ENCODE results near the gene PCDHA5. TPM values are rescaled to one million over a fixed set of nuclear protein-coding genes. Genes with fewer than 3 reads are reported as not detected.
A peak's percentile ranks its signal among the peaks of the same experiment; 100 is the strongest.
"Not testable (repeated sequence)": the region's sequence is repeated elsewhere in the genome, so short reads cannot be mapped to it uniquely, and the experiment has no call there.

PCDHA5 gene
- total RNA-seq, 1 donor from 2014 or later: not detected

DNA sequence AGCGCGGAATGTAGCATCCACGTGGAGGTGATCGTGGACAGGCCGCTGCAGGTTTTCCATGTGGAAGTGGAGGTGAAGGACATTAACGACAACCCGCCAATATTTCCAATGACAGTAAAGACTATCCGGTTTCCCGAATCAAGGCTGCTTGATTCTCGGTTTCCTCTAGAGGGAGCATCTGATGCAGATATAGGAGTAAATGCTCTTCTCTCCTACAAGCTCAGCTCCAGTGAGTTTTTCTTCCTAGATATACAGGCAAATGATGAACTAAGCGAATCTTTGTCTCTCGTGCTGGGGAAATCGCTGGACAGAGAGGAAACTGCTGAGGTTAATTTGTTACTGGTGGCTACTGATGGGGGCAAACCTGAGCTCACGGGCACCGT, 26.2 kb upstream of the PCDHA5 start:
- peak overlapping the region; percentile 36 for H3K4me3 ChIP-seq (ENCODE audit: low read depth, low read length)
- TF ChIP-seq, protein P1, sequence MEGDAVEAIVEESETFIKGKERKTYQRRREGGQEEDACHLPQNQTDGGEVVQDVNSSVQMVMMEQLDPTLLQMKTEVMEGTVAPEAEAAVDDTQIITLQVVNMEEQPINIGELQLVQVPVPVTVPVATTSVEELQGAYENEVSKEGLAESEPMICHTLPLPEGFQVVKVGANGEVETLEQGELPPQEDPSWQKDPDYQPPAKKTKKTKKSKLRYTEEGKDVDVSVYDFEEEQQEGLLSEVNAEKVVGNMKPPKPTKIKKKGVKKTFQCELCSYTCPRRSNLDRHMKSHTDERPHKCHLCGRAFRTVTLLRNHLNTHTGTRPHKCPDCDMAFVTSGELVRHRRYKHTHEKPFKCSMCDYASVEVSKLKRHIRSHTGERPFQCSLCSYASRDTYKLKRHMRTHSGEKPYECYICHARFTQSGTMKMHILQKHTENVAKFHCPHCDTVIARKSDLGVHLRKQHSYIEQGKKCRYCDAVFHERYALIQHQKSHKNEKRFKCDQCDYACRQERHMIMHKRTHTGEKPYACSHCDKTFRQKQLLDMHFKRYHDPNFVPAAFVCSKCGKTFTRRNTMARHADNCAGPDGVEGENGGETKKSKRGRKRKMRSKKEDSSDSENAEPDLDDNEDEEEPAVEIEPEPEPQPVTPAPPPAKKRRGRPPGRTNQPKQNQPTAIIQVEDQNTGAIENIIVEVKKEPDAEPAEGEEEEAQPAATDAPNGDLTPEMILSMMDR (conservative IDR thresholded peaks at IDR 0.05; ENCODE audit: low read depth, low read length): peak; percentile 36
- DNase-seq (ENCODE audit: low read depth): no peak

DNA sequence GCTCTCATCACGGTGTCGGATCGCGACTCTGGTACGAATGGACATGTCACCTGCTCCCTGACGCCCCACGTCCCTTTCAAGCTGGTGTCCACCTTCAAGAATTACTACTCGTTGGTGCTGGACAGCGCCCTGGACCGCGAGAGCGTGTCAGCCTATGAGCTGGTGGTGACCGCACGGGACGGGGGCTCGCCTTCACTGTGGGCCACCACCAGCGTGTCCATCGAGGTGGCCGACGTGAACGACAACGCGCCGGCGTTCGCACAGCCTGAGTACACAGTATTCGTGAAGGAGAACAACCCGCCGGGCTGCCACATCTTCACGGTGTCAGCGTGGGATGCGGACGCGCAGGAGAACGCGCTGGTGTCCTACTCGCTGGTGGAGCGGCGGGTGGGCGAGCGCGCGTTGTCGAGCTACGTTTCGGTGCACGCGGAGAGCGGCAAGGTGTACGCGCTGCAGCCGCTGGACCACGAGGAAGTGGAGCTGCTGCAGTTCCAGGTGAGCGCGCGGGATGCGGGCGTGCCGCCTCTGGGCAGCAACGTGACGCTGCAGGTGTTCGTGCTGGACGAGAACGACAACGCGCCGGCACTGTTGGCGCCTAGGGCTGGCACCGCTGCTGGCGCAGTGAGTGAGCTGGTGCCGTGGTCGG, 25.2 kb upstream of the PCDHA5 start:
- not testable (repeated sequence) for H3K4me3 ChIP-seq (ENCODE audit: low read depth, low read length); DNase-seq (ENCODE audit: low read depth)

DNA sequence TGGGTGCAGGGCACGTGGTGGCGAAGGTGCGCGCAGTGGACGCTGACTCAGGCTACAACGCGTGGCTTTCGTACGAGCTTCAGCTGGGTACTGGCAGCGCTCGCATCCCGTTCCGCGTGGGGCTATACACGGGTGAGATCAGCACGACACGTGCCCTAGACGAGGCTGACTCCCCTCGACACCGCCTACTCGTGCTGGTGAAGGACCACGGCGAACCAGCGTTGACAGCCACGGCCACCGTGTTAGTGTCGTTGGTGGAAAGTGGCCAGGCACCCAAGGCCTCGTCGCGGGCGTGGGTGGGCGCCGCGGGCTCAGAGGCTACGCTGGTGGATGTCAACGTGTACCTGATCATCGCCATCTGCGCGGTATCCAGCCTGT, 24.7 kb upstream of the PCDHA5 start:
- no peak for DNase-seq (ENCODE audit: low read depth)
- H3K4me3 ChIP-seq (ENCODE audit: low read depth, low read length): no peak overlapping the region
- TF ChIP-seq, protein P1 (conservative IDR thresholded peaks at IDR 0.05; ENCODE audit: low read depth, low read length): no peak

DNA sequence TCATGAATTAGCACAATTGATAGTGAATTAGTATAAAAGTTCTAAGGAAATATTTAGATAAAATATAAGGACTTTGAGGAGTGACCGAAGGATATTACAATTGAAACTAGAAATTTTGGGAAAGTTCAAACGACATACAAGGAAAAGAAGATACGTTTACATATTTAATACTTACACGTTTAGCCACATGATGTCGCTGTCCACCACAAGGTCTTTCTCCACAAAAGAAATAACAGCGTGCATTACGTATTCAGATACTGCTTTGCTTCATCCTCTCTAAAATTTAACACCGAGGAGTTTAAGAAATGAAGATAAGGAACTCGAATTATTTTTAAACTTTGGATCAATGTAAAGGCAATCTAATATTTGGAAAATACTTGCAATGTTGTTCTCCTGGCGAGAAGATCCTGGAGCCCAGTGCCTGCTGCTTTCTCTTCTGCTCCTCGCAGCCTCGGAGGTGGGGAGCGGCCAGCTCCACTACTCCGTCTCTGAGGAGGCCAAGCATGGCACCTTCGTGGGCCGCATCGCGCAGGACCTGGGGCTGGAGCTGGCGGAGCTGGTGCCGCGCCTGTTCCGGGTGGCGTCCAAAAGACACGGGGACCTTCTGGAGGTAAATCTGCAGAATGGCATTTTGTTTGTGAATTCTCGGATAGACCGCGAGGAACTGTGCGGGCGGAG, 20.5 kb upstream of the PCDHA5 start, which contains the start of gene PCDHA3:
Gene PCDHA3 (plus strand): TSS at position 242 of the 678 bp plus-strand sequence.
- peak within 1 kb of the TSS; percentile 44 for H3K4me3 ChIP-seq (ENCODE audit: low read depth, low read length)
- DNase-seq (ENCODE audit: low read depth): no peak
- TF ChIP-seq, protein P1 (conservative IDR thresholded peaks at IDR 0.05; ENCODE audit: low read depth, low read length): peak; percentile 42

DNA sequence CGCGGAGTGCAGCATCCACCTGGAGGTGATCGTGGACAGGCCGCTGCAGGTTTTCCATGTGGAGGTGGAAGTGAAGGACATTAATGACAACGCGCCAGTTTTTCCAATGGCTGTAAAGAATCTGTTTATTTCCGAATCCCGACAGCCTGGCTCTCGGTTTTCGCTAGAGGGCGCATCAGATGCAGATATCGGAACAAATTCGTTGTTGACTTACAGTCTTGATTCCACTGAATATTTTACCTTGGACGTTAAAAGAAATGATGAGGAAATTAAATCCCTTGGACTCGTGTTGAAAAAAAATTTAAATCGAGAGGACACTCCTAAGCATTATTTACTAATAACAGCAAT, 19.9 kb upstream of the PCDHA5 start:
- DNase-seq (ENCODE audit: low read depth): no peak
- TF ChIP-seq, protein P1 (conservative IDR thresholded peaks at IDR 0.05; ENCODE audit: low read depth, low read length): peak; percentile 44
- H3K4me3 ChIP-seq (ENCODE audit: low read depth, low read length): peak overlapping the region; percentile 44

DNA sequence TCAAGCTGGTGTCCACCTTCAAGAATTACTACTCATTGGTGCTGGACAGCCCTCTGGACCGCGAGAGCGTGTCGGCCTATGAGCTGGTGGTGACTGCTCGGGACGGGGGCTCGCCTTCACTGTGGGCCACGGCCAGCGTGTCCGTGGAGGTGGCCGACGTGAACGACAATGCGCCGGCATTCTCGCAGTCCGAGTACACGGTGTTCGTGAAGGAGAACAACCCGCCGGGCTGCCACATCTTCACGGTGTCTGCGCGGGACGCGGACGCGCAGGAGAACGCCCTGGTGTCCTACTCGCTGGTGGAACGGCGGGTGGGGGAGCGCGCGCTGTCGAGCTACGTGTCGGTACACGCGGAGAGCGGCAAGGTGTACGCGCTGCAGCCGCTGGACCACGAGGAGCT, 19.0 kb upstream of the PCDHA5 start:
- not testable (repeated sequence) for H3K4me3 ChIP-seq (ENCODE audit: low read depth, low read length); DNase-seq (ENCODE audit: low read depth)

DNA sequence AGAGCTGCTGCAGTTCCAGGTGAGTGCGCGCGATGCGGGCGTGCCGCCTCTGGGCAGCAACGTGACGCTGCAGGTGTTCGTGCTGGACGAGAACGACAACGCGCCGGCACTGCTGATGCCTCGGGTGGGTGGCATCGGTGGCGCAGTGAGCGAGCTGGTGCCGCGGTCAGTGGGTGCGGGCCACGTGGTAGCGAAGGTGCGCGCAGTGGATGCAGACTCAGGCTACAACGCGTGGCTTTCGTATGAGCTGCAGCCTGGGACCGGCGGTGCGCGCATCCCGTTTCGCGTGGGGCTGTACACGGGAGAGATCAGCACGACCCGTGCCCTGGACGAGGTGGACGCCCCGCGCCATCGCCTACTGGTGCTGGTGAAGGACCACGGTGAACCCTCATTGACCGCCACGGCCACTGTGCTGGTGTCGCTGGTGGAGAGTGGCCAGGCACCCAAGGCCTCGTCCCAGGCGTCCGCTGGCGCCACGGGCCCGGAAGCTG, 18.6 kb upstream of the PCDHA5 start:
- DNase-seq (ENCODE audit: low read depth): no peak
- TF ChIP-seq, protein P1 (conservative IDR thresholded peaks at IDR 0.05; ENCODE audit: low read depth, low read length): no peak
- H3K4me3 ChIP-seq (ENCODE audit: low read depth, low read length): no peak overlapping the region
